HL-60/S4 treated with phorbol 12-myristate 13-acetate at 8.2 ng/mL for 4 days and 3 days (cell line): ENCODE results near the gene PPP2R5E.

ENCODE experiments used
- in situ Hi-C: fragments of 300-500 bp; cut with MboI; formaldehyde crosslinking; loops from 2 replicates; pipeline ENCODE4 v1.15.0; 2022; ENCODE audit warnings: low sequenced_read_pairs

Gene PPP2R5E

DNA sequence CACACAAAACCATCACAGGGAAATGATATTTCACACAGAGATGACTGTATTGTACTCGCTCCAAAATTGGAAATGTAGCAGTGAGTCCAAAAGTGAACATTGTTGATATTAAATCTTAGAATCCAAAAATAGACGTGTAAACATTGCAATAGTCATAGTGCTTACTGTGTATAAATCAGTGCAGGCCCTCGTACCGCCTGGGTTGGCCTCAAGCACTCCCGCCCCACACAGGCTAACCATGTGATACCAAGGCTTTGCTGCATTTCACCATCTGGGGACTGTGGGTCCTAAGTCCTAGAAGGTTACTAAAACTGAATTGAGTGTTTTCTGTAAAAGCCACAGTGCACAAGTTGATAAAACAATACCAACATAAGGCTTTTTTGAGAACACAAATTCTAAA is 107.3 kb downstream of the PPP2R5E start:
- in situ Hi-C loops, result no loop called here

DNA sequence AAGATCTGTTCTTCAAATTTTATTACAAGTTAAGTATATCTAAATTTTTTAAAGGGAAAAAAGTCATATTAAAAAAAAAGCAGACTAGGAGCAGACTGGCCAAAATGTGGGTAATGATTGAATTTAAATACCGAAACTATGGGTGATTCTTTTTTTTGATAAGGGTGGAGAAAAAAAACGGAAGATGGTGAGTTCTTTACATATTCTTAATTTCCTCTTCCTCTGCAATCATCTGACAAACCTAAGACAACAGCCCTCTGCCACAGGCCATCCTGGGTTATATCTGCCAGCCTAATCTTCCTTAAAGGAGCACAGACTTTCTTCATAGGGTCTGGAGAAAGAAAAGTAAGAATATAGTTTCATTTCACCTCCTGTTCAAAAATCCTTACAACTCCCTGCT is 108.0 kb downstream of the PPP2R5E start:
- in situ Hi-C loops, result no loop called here

- in situ Hi-C loops, result no loop called here
These were observed 110.2 kb downstream of the PPP2R5E start for GRCh38 chr14:63432888-63433552.

DNA sequence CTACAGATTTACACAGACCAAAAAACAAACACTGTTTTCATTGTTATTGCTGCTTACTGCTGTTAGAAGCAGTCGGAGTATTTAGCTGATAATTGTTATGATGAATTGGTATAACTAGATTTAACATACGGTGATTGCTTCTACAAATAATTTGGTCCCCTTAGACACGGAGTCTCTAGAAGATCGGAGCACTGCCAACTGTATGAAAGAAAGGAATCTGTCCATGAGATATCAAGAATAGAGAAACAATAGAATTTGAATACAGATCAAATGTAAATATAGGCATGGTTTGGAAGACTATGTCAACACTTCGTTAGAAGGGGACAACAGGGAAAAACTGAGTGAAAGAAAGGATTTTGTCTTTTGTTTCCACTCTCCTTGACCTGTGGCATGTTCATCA is 110.9 kb downstream of the PPP2R5E start:
- in situ Hi-C loops, result no loop called here

DNA sequence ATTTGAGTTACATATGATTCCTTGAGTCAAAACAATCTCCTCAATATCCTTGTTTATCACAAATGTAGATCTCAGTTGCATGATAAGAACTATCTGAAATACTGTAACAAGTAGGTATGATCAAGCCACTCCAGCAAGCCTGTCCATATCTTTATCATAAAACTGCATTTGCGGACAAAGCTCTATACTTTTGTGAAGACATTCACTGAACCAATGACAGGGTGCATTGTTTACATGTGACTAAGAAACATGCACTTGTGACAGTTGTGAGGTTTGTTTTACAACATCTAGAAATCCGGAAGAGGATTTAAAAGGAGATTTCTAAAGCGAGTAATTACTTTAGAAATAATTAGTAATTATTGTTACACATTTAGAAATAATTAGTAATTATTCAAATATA is 111.7 kb downstream of the PPP2R5E start:
- in situ Hi-C loops, result no loop called here

DNA sequence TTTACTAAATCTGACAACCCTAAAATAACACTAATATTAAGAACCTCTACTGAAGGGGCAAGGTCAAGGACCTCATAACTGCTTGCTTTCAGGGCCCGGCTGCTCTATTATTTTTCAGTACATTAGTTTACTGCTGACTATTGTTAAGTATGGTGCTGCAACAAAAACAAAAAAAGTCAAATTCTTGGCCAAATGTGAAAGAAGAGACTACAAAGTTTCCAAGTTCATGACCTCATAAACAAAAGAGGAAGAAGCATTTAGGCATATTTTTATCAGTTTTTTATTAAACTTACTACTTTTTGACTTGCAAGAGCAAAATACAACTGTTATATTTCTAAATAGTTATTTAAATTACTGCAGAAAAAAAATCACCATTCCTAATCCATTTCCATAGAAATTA is 114.7 kb downstream of the PPP2R5E start:
- in situ Hi-C loops, result no loop called here

DNA sequence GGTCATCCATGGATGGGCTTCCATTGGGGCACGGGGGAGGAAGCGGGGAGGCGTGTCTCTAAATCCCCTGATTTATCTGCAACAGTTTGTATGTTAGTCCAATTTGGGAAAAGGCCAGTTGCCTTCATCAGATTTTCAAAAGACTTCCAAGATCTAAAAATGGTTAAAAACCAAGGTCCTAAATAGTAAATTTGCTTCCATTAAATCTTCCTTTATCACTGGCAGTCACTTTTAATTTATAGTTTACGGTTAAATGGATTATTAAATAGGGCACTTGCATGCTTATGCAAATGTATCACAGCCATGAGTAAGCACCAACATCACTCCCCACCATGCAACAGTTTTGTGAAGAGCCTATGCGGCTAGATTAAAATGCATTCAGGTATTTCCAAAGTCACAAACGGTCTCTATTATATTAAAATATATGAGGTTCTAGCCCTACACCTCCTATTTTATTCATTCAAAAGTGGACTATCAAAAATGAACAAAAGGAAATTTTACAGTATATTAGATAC is 116.3 kb downstream of the PPP2R5E start:
- in situ Hi-C loops, result no loop called here

GRCh38 chr14:63423889-63424288 is 119.3 kb downstream of the PPP2R5E start:
- in situ Hi-C loops, result no loop called here

DNA sequence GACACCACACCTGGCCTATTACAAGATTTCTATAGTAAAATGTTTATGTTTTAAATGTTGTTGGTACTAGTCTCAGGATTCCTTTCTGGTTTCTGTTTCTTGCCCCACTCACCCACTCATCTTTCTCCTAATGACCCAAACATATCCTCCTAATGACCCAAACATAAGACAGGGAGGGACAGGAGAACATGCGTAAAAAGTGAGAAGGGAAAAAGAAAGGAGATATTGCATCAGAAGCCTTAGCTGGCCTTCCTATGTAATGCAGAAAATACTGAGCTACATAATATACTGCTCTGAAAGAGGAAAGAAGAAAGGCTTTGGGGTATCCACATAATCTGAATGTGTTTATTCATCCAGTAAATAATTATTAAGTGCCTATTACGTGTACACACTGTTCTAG is 119.8 kb downstream of the PPP2R5E start:
- in situ Hi-C loops, result no loop called here

GRCh38 chr14:63421919-63422318 is 121.3 kb downstream of the PPP2R5E start:
- in situ Hi-C loops, result no loop called here

GRCh38 chr14:63421226-63421625 is 122.0 kb downstream of the PPP2R5E start:
- in situ Hi-C loops, result no loop called here

DNA sequence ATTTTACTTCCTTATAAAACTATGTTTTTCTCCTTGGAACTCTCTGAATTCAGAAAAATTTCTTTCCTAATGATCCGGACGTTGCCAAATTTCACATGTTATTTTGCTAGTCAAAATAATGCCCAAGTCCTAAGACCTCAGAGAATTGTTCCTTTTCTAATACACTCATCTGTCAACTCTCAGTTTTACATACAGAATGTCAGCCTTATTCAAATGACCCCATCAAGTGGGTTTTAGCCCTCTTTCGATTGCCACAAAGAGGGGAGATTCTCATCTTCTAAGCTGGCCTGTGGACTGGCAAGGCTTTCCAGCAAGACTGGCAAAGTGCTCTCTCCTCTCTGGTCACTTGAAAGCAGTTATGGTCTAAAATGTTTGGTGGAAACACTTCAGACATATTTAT is 125.2 kb downstream of the PPP2R5E start:
- in situ Hi-C loops, result no loop called here

DNA sequence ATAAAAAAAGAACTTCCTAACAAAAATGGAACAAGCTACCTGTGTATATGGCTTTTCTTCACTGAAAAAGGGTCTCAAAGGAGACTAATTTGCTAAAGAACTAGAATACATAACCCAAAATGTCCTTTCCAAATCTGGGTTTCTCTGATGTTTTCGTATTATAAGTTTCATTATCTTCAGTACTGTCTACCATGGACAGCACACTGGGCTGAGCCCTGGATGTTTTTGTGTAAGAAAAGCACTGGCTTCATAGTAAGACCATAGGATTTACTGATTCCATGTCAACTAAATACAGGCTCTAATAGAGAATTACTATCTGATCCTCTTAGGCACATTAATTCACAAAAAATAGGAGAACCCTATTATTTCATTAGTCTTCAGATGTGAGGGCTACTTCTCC is 130.2 kb downstream of the PPP2R5E start:
- in situ Hi-C loops, result no loop called here

- in situ Hi-C loops, result no loop called here
These were observed 136.8 kb downstream of the PPP2R5E start for GRCh38 chr14:63406333-63406732.

DNA sequence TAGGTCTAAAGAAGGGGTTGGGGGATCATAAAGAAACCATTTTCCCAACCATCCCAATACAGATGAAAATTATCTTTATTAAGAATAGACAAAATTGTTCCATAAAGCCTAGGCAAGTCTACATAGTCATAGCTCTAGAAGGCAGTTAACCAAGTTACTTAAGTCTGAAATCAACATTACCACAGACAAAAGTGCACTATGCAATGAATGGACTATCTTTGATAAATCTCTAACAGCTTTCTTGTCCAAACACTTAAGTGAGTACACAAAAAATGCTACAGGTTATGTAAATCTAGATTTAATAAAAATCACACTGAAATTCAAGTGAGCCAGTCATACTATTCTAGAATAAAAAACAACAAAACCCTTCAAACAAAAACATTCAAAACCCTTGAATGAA is 137.5 kb downstream of the PPP2R5E start:
- in situ Hi-C loops, result no loop called here

GRCh38 chr14:63404906-63405305 is 138.3 kb downstream of the PPP2R5E start:
- in situ Hi-C loops, result no loop called here

- in situ Hi-C loops, result no loop called here
These were observed 141.5 kb downstream of the PPP2R5E start for GRCh38 chr14:63401646-63402045.

- in situ Hi-C loops, result no loop called here
These were observed 144.2 kb downstream of the PPP2R5E start for GRCh38 chr14:63398952-63399351.

DNA sequence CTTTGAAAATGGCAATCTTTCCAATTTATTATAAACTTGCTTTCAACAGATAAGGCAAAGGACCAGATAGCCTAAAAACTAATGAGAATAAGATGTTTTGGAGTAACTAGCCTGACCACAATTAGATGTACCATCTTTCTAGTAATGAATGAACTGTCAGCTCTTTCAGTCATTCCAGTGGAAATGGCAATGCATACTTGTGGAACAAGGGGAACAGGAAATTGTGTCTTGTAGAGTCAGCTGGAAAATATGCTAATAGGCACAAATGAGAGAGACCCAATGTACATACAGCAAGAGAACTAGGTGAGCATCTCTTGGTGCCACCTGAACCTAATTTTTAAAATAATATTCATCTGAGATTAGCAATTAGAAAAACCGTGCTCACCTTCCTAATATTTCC is 148.3 kb downstream of the PPP2R5E start:
- in situ Hi-C loops, result no loop called here

DNA sequence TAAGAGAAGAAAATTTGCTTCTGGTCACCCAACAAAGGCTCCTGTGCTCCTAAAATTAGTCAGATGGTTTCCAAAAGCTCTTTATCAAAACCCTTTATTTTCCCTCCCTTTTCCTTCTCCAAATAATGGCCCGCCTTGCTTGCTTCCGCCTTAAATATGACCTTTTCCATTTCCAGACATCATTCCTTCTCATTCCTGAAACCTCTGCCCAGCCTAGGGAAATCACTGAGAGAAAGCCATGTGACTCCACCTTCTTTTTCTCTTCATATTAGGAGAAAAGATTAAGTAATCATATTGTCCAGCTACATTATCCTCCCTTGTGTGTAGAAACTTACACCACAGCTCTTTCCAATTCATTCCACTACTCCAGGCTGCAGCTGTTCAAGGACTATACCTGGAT is 148.7 kb downstream of the PPP2R5E start:
- in situ Hi-C loops, result no loop called here

- in situ Hi-C loops, result no loop called here
These were observed 150.2 kb downstream of the PPP2R5E start for GRCh38 chr14:63393012-63393411.

DNA sequence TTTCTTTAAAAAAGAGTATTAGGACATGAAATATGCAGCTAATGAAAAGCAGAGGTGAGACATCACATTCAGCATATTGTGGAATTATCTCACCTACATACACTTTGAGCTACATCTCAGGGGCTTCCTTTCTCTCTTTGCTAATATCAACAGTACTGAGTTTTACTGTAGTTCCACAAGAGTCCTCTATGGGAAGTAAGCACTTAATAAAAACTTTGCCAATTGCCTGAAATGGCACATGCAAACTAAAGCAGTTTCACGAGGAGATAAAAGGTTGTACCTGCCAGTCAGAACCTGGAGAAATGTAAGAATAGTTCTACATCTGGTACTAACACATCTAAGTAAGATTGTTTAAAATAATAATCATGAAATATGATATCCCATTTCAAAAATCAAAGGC is 150.9 kb downstream of the PPP2R5E start:
- in situ Hi-C loops, result no loop called here

DNA sequence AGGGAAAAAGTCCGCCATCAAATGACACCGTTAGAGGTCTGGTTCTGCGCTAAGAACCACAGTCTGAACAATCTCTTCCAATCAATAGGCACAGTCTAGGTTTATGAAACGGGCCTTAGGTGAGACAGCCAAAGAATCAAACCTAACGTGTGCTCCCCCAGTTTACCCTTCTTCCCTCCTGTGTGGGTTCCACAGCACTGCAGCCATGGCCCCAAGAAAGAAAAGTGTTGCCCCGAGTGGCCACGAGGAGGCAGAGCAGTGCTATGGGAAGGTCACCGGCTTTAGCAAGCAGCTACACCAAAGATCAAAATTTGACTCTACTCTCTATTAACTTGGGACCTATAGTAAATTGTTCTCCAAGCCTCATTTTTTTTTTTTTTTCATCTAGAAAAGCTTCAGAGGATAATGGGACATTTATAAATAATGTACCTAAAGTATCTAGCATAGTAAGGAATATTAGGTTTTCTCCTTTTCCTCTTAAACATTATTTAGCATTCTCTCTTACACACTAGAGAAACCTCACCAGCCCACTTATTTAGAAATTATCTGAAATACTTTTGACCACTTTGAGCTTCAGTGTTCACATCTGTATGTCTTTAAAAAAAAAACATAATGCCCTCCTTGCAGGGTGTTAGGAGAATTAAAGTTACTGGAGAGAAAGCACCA is 154.3 kb downstream of the PPP2R5E start:
- in situ Hi-C loops, result no loop called here
